Measurements from ENCODE around the gene IFITM1. TPM values are rescaled to one million over a fixed set of nuclear protein-coding genes. Genes with fewer than 3 reads are reported as not detected.
"Not testable (repeated sequence)": the region's sequence is repeated elsewhere in the genome, so short reads cannot be mapped to it uniquely, and the experiment has no call there.

Gene IFITM1
- polyA plus RNA-seq, 1 experiment: 660 TPM

GRCh38 chr11:306645-307371 lies 7.0 kb upstream of the IFITM1 start:
- TF ChIP-seq, protein P1, sequence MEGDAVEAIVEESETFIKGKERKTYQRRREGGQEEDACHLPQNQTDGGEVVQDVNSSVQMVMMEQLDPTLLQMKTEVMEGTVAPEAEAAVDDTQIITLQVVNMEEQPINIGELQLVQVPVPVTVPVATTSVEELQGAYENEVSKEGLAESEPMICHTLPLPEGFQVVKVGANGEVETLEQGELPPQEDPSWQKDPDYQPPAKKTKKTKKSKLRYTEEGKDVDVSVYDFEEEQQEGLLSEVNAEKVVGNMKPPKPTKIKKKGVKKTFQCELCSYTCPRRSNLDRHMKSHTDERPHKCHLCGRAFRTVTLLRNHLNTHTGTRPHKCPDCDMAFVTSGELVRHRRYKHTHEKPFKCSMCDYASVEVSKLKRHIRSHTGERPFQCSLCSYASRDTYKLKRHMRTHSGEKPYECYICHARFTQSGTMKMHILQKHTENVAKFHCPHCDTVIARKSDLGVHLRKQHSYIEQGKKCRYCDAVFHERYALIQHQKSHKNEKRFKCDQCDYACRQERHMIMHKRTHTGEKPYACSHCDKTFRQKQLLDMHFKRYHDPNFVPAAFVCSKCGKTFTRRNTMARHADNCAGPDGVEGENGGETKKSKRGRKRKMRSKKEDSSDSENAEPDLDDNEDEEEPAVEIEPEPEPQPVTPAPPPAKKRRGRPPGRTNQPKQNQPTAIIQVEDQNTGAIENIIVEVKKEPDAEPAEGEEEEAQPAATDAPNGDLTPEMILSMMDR (IDR thresholded peaks at IDR 0.05; ENCODE audit: insufficient read depth, low read depth, low read length): no peak
- CTCF ChIA-PET: interaction anchor here (0.9 to 5.0 kb wide), 12 partner anchors 12 to 212 kb away, joined by 3 to 57 read pairs (median 11); partner anchors contain the start of gene IFITM3
- DNase-seq (ENCODE audit: low read depth): no peak
- Histone ChIP-seq H3K4me3 (ENCODE audit: low read depth, low read length) (no peak overlapping the region), H3K36me3 (ENCODE audit: control insufficient read depth, insufficient read depth, low read length) (no peaks in the 10 kb centered on the region; the same call in 1 of the 2 replicates), H3K27me3 (ENCODE audit: control insufficient read depth, insufficient read depth, low read length) (no peaks in the 10 kb centered on the region)
- POLR2A ChIA-PET: no interaction called here

DNA sequence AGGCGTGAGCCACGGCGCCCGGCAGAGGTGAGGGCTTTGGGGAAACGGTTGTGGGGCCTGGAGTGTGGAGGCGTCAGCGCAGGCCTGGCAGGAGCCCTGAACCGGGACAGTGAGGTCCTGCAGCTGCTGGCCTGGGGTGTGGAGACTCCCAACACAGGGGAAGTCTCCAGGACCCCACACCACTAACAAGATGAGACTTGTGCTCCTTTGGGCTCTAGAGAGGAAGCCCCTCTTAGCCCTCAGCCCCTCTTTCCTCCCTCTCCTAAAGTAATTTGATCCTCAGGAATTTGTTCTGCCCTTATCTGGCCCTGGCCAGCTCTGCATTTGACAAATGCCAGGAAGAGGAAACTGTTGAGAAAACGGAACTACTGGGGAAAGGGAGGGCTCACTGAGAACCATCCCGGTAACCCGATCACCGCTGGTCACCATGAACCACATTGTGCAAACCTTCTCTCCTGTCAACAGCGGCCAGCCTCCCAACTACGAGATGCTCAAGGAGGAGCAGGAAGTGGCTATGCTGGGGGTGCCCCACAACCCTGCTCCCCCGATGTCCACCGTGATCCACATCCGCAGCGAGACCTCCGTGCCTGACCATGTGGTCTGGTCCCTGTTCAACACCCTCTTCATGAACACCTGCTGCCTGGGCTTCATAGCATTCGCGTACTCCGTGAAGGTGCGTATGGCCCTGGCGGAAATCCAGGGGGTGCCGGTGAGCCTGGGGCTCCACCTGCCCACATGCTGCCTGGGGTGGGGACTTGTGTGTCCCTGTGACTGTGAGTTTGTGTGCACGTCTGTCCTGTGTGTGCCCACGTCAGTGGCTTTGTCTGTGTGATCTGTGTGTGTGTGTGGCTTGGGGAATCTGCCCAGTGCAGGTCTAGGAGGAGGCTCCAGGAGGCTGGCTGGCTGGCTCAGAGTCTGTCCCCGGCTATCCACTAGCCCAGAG lies 5.8 kb upstream of the IFITM1 start, which contains the start of gene IFITM2:
TSS of gene IFITM2 (plus strand) at position 51 of the 943 bp plus-strand sequence. CDS start at position 428, 377 bp downstream.
- H3K4me3 ChIP-seq (ENCODE audit: low read depth, low read length): peak within 1 kb of the TSS; percentile 70
- ChIA-PET POLR2A (interaction anchor here (0.6 kb wide), 1 partner anchor 19 kb away, joined by 3 read pairs; no protein-coding TSS in a partner anchor), CTCF (interaction anchor here (1.0 to 5.0 kb wide), 5 partner anchors 9 to 58 kb away, joined by 3 to 57 read pairs (median 3); no protein-coding TSS in a partner anchor)
- H3K27me3 ChIP-seq (ENCODE audit: control insufficient read depth, insufficient read depth, low read length); H3K36me3 ChIP-seq (ENCODE audit: control insufficient read depth, insufficient read depth, low read length); DNase-seq (ENCODE audit: low read depth): not testable (repeated sequence)

DNA sequence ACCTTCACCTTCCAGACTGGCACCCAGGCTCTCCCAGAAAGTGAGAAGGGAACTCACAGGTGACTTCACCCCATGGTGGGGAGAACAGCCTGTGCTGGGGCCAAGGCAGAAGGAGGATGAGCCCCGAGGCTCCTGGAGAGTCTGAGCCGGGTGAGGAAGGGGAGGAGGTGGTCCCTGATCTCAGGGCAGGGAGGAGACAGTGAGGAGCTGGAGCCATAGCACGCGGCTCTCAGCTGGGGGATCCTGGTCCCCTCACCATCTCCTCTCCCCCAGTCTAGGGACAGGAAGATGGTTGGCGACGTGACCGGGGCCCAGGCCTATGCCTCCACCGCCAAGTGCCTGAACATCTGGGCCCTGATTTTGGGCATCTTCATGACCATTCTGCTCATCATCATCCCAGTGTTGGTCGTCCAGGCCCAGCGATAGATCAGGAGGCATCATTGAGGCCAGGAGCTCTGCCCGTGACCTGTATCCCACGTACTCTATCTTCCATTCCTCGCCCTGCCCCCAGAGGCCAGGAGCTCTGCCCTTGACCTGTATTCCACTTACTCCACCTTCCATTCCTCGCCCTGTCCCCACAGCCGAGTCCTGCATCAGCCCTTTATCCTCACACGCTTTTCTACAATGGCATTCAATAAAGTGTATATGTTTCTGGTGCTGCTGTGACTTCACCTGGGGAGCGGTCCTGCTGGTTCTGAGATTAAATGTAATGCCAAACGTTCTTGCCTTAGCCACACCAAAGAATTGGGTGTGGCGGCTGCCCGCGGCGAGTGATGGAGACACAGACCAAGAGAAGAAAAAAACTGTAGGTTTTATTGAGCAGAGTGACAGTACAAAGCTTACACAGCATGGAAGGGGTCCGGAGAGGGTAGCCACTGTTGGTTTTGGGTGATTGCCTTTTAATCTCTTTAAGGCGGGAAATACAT lies 4.8 kb upstream of the IFITM1 start:
- H3K4me3 ChIP-seq (ENCODE audit: low read depth, low read length): peak overlapping the region; percentile 70
- H3K36me3 ChIP-seq (ENCODE audit: control insufficient read depth, insufficient read depth, low read length); DNase-seq (ENCODE audit: low read depth); H3K27me3 ChIP-seq (ENCODE audit: control insufficient read depth, insufficient read depth, low read length): not testable (repeated sequence)
- CTCF ChIA-PET: interaction anchor here (0.6 to 1.3 kb wide), 8 partner anchors 26 to 196 kb away, joined by 3 to 6 read pairs (median 3); no protein-coding TSS in a partner anchor
- POLR2A ChIA-PET: interaction anchor here (0.6 kb wide), 1 partner anchor 60 kb away, joined by 3 read pairs; no protein-coding TSS in a partner anchor

DNA sequence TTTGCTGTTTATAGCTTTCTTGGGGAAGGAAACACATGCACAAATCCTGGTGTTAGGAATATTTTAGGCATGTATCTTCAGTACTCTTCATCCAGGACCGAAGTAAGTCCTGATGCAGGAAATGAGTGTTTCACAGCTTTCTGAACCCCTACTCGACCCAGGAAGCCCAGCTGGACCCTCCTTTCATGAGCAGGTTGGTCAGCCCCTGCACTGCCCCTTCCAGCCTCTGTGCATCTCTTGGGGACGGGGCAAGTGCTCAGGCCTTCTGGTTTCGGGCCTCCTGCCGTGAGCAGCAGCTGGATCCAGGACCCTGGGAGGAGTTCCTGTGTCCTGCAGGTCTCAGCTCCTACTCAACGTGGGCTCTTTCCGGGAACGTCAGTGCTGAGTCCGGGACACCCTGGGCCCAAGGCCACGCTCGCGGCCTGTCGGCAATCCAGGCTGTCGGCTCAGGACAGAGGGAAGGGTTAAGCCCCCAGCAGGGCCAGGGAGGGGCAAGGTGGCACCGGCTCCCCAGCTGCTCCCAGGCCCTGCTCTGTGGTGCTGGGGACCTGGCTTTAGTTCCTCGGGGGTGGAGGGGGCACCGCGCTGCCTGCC lies 3.8 kb upstream of the IFITM1 start:
- CTCF ChIA-PET: interaction anchor here (0.6 to 1.3 kb wide), 6 partner anchors 24 to 194 kb away, joined by 3 to 4 read pairs (median 3); no protein-coding TSS in a partner anchor
- DNase-seq (ENCODE audit: low read depth); H3K27me3 ChIP-seq (ENCODE audit: control insufficient read depth, insufficient read depth, low read length); H3K36me3 ChIP-seq (ENCODE audit: control insufficient read depth, insufficient read depth, low read length); POLR2A ChIA-PET: not testable (repeated sequence)
- H3K4me3 ChIP-seq (ENCODE audit: low read depth, low read length): peak overlapping the region; percentile 70

- DNase-seq (ENCODE audit: low read depth); H3K27me3 ChIP-seq (ENCODE audit: control insufficient read depth, insufficient read depth, low read length); POLR2A ChIA-PET; H3K36me3 ChIP-seq (ENCODE audit: control insufficient read depth, insufficient read depth, low read length): not testable (repeated sequence)
- CTCF ChIA-PET: interaction anchor here (2.1 kb wide), 1 partner anchor 45 kb away, joined by 7 read pairs; no protein-coding TSS in a partner anchor
- H3K4me3 ChIP-seq (ENCODE audit: low read depth, low read length): peak overlapping the region; percentile 15; the same call in 1 of the 2 replicates
These were observed 2.7 kb upstream of the IFITM1 start for GRCh38 chr11:311013-311748.

All from BJ (cell line).